Astrocyte (in vitro differentiated cells and primary cell): Measurements from ENCODE around the gene ACAD8. TPM values are rescaled to one million over a fixed set of nuclear protein-coding genes. Genes with fewer than 3 reads are reported as not detected.

Experiments
- DNase-seq: peaks from one replicate; pipeline ENCODE4 v3.0.0-alpha.2; 2010; ENCODE audit warnings: low read depth
- FAIRE-seq: peaks from 2 replicates; lab custom pipeline; 2011; peaks lifted over from hg19 to GRCh38; lab: Jason Lieb, UNC
- H2AFZ ChIP-seq: 2 replicates; pipeline ENCODE4 v1.6.0; 2012; ENCODE audit warnings: low read depth, low read length, inconsistent platforms
- H3K27ac ChIP-seq: 2 replicates; pipeline ENCODE4 v1.5.1; 2011; ENCODE audit warnings: low read depth, low read length, inconsistent platforms
- H3K27me3 ChIP-seq: 2 replicates; pipeline ENCODE4 v1.6.0; 2011; ENCODE audit warnings: low read length, inconsistent platforms; ENCODE audit not compliant: insufficient read depth
- H3K36me3 ChIP-seq: 2 replicates; pipeline ENCODE4 v1.5.1; 2011; ENCODE audit warnings: low read length, inconsistent platforms; ENCODE audit not compliant: insufficient read depth
- H3K4me1 ChIP-seq: 2 replicates; pipeline ENCODE4 v1.5.1; 2011; ENCODE audit warnings: low read length, inconsistent platforms; ENCODE audit not compliant: insufficient read depth
- H3K4me2 ChIP-seq: 2 replicates; pipeline ENCODE4 v1.6.0; 2012; ENCODE audit warnings: low read length, inconsistent platforms
- H3K4me3 ChIP-seq: 2 replicates; pipeline ENCODE4 v1.5.1; 2011; ENCODE audit warnings: low read depth, mild to moderate bottlenecking, low read length, inconsistent platforms; ENCODE audit not compliant: insufficient read depth
- H3K79me2 ChIP-seq: 2 replicates; pipeline ENCODE4 v1.6.0; 2012; ENCODE audit warnings: mild to moderate bottlenecking, low read length, inconsistent platforms; ENCODE audit not compliant: insufficient read depth
- H3K9ac ChIP-seq: 2 replicates; pipeline ENCODE4 v1.6.0; 2012; ENCODE audit warnings: mild to moderate bottlenecking, low read length, inconsistent platforms
- H3K9me3 ChIP-seq: 2 replicates; pipeline ENCODE4 v1.5.1; 2012; ENCODE audit warnings: low read depth, mild to moderate bottlenecking, low read length, inconsistent platforms; ENCODE audit not compliant: insufficient read depth
- H4K20me1 ChIP-seq: 2 replicates; pipeline ENCODE4 v1.6.0; 2012; ENCODE audit warnings: low read length, inconsistent platforms; ENCODE audit not compliant: insufficient read depth
- H3K27ac Mint-ChIP-seq: one replicate; pipeline ENCODE4 v1.8.0; 2021; ENCODE audit warnings: mild to moderate bottlenecking, mixed read lengths; ENCODE audit not compliant: unreplicated experiment
- H3K27me3 Mint-ChIP-seq: one replicate; pipeline ENCODE4 v1.8.0; 2021; ENCODE audit warnings: low read depth, mixed read lengths; ENCODE audit not compliant: unreplicated experiment
- H3K36me3 Mint-ChIP-seq: one replicate; pipeline ENCODE4 v1.8.0; 2021; ENCODE audit warnings: low read depth, mixed read lengths; ENCODE audit not compliant: unreplicated experiment
- H3K4me1 Mint-ChIP-seq: one replicate; pipeline ENCODE4 v1.8.0; 2021; ENCODE audit warnings: low read depth, mixed read lengths; ENCODE audit not compliant: unreplicated experiment
- H3K4me3 Mint-ChIP-seq: one replicate; pipeline ENCODE4 v1.8.0; 2021; ENCODE audit warnings: mild to moderate bottlenecking, moderate library complexity, mixed read lengths; ENCODE audit not compliant: unreplicated experiment
- H3K9me3 Mint-ChIP-seq: one replicate; pipeline ENCODE4 v1.8.0; 2021; ENCODE audit warnings: mild to moderate bottlenecking, mixed read lengths; ENCODE audit not compliant: unreplicated experiment
- EZH2 ChIP-seq: IDR thresholded peaks from 2 replicates; pipeline ENCODE4 v1.6.1; 2012; ENCODE audit warnings: mild to moderate bottlenecking, low read length, inconsistent platforms; ENCODE audit not compliant: insufficient read depth
- total RNA-seq: library from RNA; stranded (reverse); gene quantifications from 2 replicates; pipeline ENCODE4 v1.2.1, GENCODE V29; 2021
- TF ChIP-seq, protein P1 (sequence below): IDR thresholded peaks from 2 replicates; pipeline ENCODE4 v1.5.1; 2011; ENCODE audit warnings: low read depth, mild to moderate bottlenecking, inconsistent platforms, low read length, moderate library complexity; ENCODE audit not compliant: insufficient read depth

Gene ACAD8
- total RNA-seq, 1 donor from 2014 or later = 15.8 TPM

- H3K9me3 Mint-ChIP-seq = no peaks in the 10 kb centered on the region
- H3K27me3 ChIP-seq = no peaks in the 10 kb centered on the region
- H3K27ac ChIP-seq = no peak overlapping the region
- H3K9ac ChIP-seq = no peak overlapping the region
- no peak for TF ChIP-seq EZH2
- TF ChIP-seq, protein P1, sequence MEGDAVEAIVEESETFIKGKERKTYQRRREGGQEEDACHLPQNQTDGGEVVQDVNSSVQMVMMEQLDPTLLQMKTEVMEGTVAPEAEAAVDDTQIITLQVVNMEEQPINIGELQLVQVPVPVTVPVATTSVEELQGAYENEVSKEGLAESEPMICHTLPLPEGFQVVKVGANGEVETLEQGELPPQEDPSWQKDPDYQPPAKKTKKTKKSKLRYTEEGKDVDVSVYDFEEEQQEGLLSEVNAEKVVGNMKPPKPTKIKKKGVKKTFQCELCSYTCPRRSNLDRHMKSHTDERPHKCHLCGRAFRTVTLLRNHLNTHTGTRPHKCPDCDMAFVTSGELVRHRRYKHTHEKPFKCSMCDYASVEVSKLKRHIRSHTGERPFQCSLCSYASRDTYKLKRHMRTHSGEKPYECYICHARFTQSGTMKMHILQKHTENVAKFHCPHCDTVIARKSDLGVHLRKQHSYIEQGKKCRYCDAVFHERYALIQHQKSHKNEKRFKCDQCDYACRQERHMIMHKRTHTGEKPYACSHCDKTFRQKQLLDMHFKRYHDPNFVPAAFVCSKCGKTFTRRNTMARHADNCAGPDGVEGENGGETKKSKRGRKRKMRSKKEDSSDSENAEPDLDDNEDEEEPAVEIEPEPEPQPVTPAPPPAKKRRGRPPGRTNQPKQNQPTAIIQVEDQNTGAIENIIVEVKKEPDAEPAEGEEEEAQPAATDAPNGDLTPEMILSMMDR = no peak
- H3K36me3 ChIP-seq = peaks cover 12% of the 10 kb centered on the region
- peaks cover 53% of the 10 kb centered on the region for H3K79me2 ChIP-seq
- peaks cover 12% of the 10 kb centered on the region for H4K20me1 ChIP-seq
- H3K4me2 ChIP-seq = no peak overlapping the region
- H3K27ac Mint-ChIP-seq = no peak overlapping the region
- no peak overlapping the region for H3K4me3 ChIP-seq
- no peaks in the 10 kb centered on the region for H3K4me1 ChIP-seq
- H3K9me3 ChIP-seq = no peaks in the 10 kb centered on the region
- DNase-seq (no peak), FAIRE-seq (no peak)
- H2AFZ ChIP-seq = no peak overlapping the region
- H3K4me3 Mint-ChIP-seq = no peak overlapping the region
- no peaks in the 10 kb centered on the region for H3K27me3 Mint-ChIP-seq
- H3K4me1 Mint-ChIP-seq = no peaks in the 10 kb centered on the region
- H3K36me3 Mint-ChIP-seq = peaks cover 6% of the 10 kb centered on the region
Measured at GRCh38 chr11:134216816-134217215, 36.6 kb upstream of the ACAD8 start.

DNA sequence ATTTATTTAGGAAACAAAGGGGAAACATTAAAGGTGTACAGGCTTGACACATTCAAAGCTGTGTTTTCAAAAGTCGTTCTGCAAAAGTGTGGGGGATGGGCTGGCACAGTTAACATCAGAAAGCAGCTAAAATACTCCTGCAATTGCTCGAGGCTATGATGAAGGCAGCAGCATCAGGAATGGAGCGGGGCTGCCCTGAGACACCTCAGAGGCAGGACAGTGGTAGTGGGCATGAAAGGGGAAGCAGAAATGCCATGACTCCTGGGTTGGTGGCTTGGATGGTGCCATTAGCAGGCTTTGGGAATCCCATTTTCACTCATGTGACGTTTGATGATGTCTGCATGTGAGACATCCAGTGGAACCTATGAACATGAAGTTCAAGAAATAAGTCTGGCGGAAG is 30.2 kb upstream of the ACAD8 start:
- Histone ChIP-seq H3K4me2 (peak overlapping the region; percentile 100), H3K79me2 (peaks cover 79% of the 10 kb centered on the region), H3K9me3 (no peaks in the 10 kb centered on the region), H3K4me3 (peak overlapping the region; percentile 100), H4K20me1 (peaks cover 43% of the 10 kb centered on the region), H3K9ac (peak overlapping the region; percentile 94), H3K36me3 (peaks cover 5% of the 10 kb centered on the region), H3K27ac (peak overlapping the region; percentile 25), H3K27me3 (no peaks in the 10 kb centered on the region), H2AFZ (peak overlapping the region; percentile 100), H3K4me1 (peaks cover 25% of the 10 kb centered on the region)
- TF ChIP-seq, protein P1 = no peak
- no peak for TF ChIP-seq EZH2
- no peak for FAIRE-seq
- H3K4me1 Mint-ChIP-seq = peaks cover 20% of the 10 kb centered on the region
- H3K9me3 Mint-ChIP-seq = no peaks in the 10 kb centered on the region
- peak overlapping the region; percentile 89 for H3K4me3 Mint-ChIP-seq
- no peak for DNase-seq
- peak overlapping the region; percentile 22 for H3K27ac Mint-ChIP-seq
- H3K36me3 Mint-ChIP-seq = peaks cover 4% of the 10 kb centered on the region
- H3K27me3 Mint-ChIP-seq = no peaks in the 10 kb centered on the region

DNA sequence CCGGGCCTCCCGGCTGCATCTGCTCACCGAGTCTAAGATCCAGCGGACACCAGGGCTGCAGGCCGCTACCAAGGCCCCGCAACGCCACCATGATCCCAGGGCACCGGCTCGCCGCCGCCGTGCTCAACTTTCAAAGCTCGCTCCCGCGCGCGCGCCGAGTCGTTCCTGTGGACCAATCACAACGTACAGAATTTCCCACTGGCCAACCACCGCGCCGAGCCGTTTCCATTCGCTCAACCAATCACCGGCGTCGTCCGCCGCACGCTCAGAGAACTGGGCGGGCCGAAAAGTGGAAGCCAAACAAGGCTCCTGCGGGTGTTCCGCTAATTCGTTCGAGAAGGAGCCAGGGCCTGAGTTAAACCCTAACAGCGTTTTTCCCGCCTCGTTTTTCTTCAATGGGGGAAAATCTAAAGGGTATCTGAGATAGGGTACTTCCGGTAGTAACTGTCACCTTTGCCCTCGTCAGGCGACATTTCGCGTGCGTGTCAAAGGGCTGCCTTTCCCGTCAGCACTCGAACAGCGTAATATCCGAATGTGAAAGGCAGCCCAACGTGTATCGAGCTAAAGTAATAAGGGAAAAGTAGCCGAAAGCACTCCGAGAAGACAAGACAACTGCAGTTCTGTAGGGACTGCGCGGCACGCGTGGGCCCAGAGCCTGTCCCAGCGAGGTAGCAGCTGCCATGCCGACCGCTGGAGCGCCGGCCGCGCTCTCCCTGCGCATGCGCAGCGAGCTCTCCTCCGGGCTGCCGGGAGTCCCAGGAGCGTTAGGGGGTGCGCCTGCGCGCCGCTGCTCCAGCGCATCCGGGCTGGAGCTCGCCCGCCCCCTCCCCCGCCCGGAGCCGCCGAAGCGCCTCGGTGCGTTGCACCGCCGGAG is 29.3 kb upstream of the ACAD8 start, which contains the start of the genes NCAPD3 and VPS26B:
TSS of gene NCAPD3 (minus strand) at position 132 of the 874 bp plus-strand sequence. CDS start at position 91, 41 bp downstream.
TSS of gene VPS26B (plus strand) at position 836 of the 874 bp plus-strand sequence. CDS start 452 bp downstream, outside the sequence.
- Histone ChIP-seq H3K36me3 (peaks cover 5% of the 10 kb centered on the region), H2AFZ (peak within 1 kb of the TSS; percentile 100), H3K27me3 (no peaks in the 10 kb centered on the region), H3K79me2 (peaks cover 77% of the 10 kb centered on the region), H4K20me1 (peaks cover 45% of the 10 kb centered on the region), H3K4me3 (peak within 1 kb of the TSS; percentile 100), H3K4me2 (peak within 1 kb of the TSS; percentile 100), H3K9me3 (no peaks in the 10 kb centered on the region), H3K9ac (peak within 1 kb of the TSS; percentile 94), H3K27ac (peak within 1 kb of the TSS; percentile 85), H3K4me1 (peaks cover 29% of the 10 kb centered on the region)
- Mint-ChIP-seq H3K4me1 (peaks cover 20% of the 10 kb centered on the region), H3K36me3 (peaks cover 2% of the 10 kb centered on the region), H3K9me3 (no peaks in the 10 kb centered on the region), H3K4me3 (peak within 1 kb of the TSS; percentile 95), H3K27ac (peak within 1 kb of the TSS; percentile 91), H3K27me3 (no peaks in the 10 kb centered on the region)
- FAIRE-seq (no peak), DNase-seq (peak; percentile 85)
- TF ChIP-seq, protein P1 = no peak
- TF ChIP-seq EZH2 = no peak
